ENCODE data around the gene RNASE13. TPM values are rescaled to one million over a fixed set of nuclear protein-coding genes. Genes with fewer than 3 reads are reported as not detected.

Gene RNASE13
- total RNA-seq, 1 experiment from 2014 or later, result not detected

DNA sequence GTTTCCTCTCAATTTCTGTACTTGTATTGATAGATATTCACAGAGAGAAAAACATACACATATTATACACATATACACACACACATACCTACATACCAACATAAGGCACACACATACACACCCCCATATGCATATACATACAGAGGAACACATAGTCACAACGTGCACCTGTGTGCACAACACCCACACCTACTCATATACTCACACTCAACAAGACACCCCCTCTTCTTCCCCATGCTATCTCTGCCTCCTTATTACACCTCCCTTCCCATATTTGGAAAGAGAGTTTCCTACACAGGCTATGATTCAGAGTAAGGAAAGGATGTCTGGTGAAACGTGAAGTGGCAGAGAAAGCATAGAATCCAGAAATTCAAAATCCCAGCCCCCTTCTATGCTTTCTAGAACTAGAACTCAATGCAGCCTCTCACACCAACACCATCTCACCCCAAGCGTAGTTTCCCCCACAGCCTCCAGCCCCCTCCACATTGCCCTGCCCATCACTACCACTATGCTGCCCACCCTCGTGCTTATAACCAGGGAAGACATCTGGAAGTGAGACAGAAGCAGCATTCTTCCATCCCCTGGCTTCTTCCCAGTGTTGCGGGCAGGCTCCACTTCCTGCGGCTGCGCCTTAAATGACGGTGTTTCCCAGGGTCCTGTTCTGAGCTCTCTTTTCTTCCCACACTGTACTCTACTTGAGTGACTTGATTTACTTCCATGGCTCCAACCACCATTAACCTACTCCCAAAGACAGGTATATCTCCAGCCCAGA, 25.4 kb upstream of the RNASE13 start:
- no peak overlapping the region for H3K23ac ChIP-seq (ENCODE audit: insufficient read length, low read depth, low read length)
- no peak overlapping the region for H3K14ac ChIP-seq (ENCODE audit: insufficient read depth, low read length)
- H3K23me2 ChIP-seq (ENCODE audit: insufficient read length, low read depth, low read length, poor library complexity, severe bottlenecking), result no peaks in the 10 kb centered on the region
- H2BK120ac ChIP-seq (ENCODE audit: low read depth, low read length, poor library complexity, severe bottlenecking), result no peak overlapping the region
- H3K4ac ChIP-seq (ENCODE audit: low read depth, low read length), result no peak overlapping the region
- Mint-ChIP-seq H3K27ac (no peak overlapping the region), H3K36me3 (ENCODE audit: insufficient read depth in 1 of 3, low read depth in 3 of 3) (no peaks in the 10 kb centered on the region), H3K27me3 (ENCODE audit: low read depth) (peaks cover 2% of the 10 kb centered on the region; the same call in 1 of the 2 replicates), H3K4me3 (no peak overlapping the region), H3K4me1 (peaks cover 15% of the 10 kb centered on the region in 2 experiments), H3K9me3 (no peaks in the 10 kb centered on the region)
- no peak overlapping the region for H3T11ph ChIP-seq (ENCODE audit: low read length)
- no peak overlapping the region for H2BK12ac ChIP-seq (ENCODE audit: insufficient read length, low read depth, low read length)
- H3K4me1 ChIP-seq (ENCODE audit: insufficient read depth, low read length), result no peaks in the 10 kb centered on the region; the same call in 1 of the 2 replicates
- H3K9me3 ChIP-seq (ENCODE audit: control insufficient read depth, low read depth, low read length), result no peaks in the 10 kb centered on the region
- H3K18ac ChIP-seq (ENCODE audit: insufficient read length, low read depth, low read length), result no peak overlapping the region
- no peaks in the 10 kb centered on the region for H4K20me1 ChIP-seq (ENCODE audit: control insufficient read depth, insufficient read depth, insufficient read length)
- no CpG with 5 or more reads among the region's 8 CpGs for WGBS (ENCODE audit: extremely low coverage, insufficient read length, low lambda C conversion rate)
- no peak overlapping the region for H3K9ac ChIP-seq (ENCODE audit: extremely low read depth, insufficient read length, low read length)
- no peaks in the 10 kb centered on the region for H3K27me3 ChIP-seq (ENCODE audit: insufficient read depth, low read length)
- no peak overlapping the region for H2BK20ac ChIP-seq (ENCODE audit: low read depth, low read length, poor library complexity, severe bottlenecking)
- no peaks in the 10 kb centered on the region for H3K79me1 ChIP-seq (ENCODE audit: insufficient read depth, low read depth, low read length, poor library complexity, severe bottlenecking)
- TF ChIP-seq, protein P1, sequence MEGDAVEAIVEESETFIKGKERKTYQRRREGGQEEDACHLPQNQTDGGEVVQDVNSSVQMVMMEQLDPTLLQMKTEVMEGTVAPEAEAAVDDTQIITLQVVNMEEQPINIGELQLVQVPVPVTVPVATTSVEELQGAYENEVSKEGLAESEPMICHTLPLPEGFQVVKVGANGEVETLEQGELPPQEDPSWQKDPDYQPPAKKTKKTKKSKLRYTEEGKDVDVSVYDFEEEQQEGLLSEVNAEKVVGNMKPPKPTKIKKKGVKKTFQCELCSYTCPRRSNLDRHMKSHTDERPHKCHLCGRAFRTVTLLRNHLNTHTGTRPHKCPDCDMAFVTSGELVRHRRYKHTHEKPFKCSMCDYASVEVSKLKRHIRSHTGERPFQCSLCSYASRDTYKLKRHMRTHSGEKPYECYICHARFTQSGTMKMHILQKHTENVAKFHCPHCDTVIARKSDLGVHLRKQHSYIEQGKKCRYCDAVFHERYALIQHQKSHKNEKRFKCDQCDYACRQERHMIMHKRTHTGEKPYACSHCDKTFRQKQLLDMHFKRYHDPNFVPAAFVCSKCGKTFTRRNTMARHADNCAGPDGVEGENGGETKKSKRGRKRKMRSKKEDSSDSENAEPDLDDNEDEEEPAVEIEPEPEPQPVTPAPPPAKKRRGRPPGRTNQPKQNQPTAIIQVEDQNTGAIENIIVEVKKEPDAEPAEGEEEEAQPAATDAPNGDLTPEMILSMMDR (conservative IDR thresholded peaks at IDR 0.05), result no peak
- no peak overlapping the region for H3K4me2 ChIP-seq (ENCODE audit: insufficient read depth, insufficient read length, low read length)
- DNase-seq, result no peak
- no peak overlapping the region for H2BK5ac ChIP-seq (ENCODE audit: insufficient read length, low read length)
- no peak overlapping the region for H4K91ac ChIP-seq (ENCODE audit: insufficient read length, low read depth, low read length)
- no peak overlapping the region for H2AFZ ChIP-seq (ENCODE audit: low read length)
- H3K79me2 ChIP-seq (ENCODE audit: insufficient read depth, low read length), result no peaks in the 10 kb centered on the region
- no peak overlapping the region for H4K5ac ChIP-seq (ENCODE audit: insufficient read length, low read depth, low read length)
- H4K8ac ChIP-seq (replicated peaks; ENCODE audit: insufficient read length, low read depth, low read length), result no peak overlapping the region
- no peak overlapping the region for H2AK5ac ChIP-seq (ENCODE audit: insufficient read length, low read length)
- H3K56ac ChIP-seq (ENCODE audit: insufficient read length, low read depth, low read length), result no peak overlapping the region
- no peak overlapping the region for H2BK15ac ChIP-seq (ENCODE audit: low read depth, low read length)
- H3K27ac ChIP-seq (ENCODE audit: insufficient read length, low read depth, low read length), result no peak overlapping the region
